ENCODE data around the gene CAB39L.

Gene CAB39L

GRCh38 chr13:49305792-49306425, 138.0 kb downstream of the CAB39L start:
- no peak overlapping the region for H3K23ac ChIP-seq (ENCODE audit: low read length)
- peaks cover 5 to 10% of the 10 kb centered on the region in 2 experiments for H3K36me3 ChIP-seq (ENCODE audit: control insufficient read depth in 1 of 2, insufficient read depth in 2 of 2, low read length in 2 of 2)
- DNase-seq, result no peak
- H2AFZ ChIP-seq (ENCODE audit: insufficient read depth, low read length, poor library complexity), result no peak overlapping the region
- H3K9me3 ChIP-seq (ENCODE audit: insufficient read depth, low read depth, low read length), result no peaks in the 10 kb centered on the region
- no peak overlapping the region for H2BK12ac ChIP-seq (ENCODE audit: low read length)
- no peak overlapping the region for H3K4me2 ChIP-seq (ENCODE audit: low read length)
- no peak overlapping the region for H2BK5ac ChIP-seq (ENCODE audit: low read depth, low read length, poor library complexity)
- no peaks in the 10 kb centered on the region for H3K79me2 ChIP-seq (ENCODE audit: control insufficient read depth, insufficient read depth, low read length, poor library complexity)
- H4K91ac ChIP-seq (ENCODE audit: low read depth, low read length), result no peak overlapping the region
- no CpG with 5 or more reads among the region's 15 CpGs for WGBS (ENCODE audit: extremely low coverage, insufficient coverage, insufficient read length)
- no peak overlapping the region for H3K18ac ChIP-seq (ENCODE audit: low read length)
- H3K4me3 ChIP-seq (ENCODE audit: low read depth, low read length), result no peak overlapping the region
- H2BK120ac ChIP-seq (ENCODE audit: insufficient read depth, low read length, poor library complexity), result no peak overlapping the region
- H3K27me3 ChIP-seq (ENCODE audit: insufficient read depth, low read length), result no peaks in the 10 kb centered on the region
- peaks cover 5% of the 10 kb centered on the region for H3K79me1 ChIP-seq (ENCODE audit: low read length)
- no peak overlapping the region for H2AK5ac ChIP-seq (ENCODE audit: low read length)
- H3K4ac ChIP-seq (ENCODE audit: low read depth, low read length), result no peak overlapping the region
- no peak overlapping the region for H4K8ac ChIP-seq (ENCODE audit: low read depth, low read length)
- H4K12ac ChIP-seq (ENCODE audit: low read depth, low read length), result no peak overlapping the region
- H3K4me1 ChIP-seq (ENCODE audit: control insufficient read depth in 1 of 2, insufficient read depth in 2 of 2, low read length in 2 of 2), result peaks cover 6 to 7% of the 10 kb centered on the region in 2 experiments
- no peak overlapping the region for H3K27ac ChIP-seq (ENCODE audit: low read depth, low read length)
- H3K9ac ChIP-seq (ENCODE audit: low read length), result no peak overlapping the region
- no peak overlapping the region for H3K14ac ChIP-seq (ENCODE audit: low read length)

GRCh38 chr13:49304763-49305700, 138.8 kb downstream of the CAB39L start:
- no peak overlapping the region for H3K23ac ChIP-seq (ENCODE audit: low read length)
- H3K18ac ChIP-seq (ENCODE audit: low read length), result no peak overlapping the region
- no peak overlapping the region for H2BK12ac ChIP-seq (ENCODE audit: low read length)
- no peak overlapping the region for H3K4ac ChIP-seq (ENCODE audit: low read depth, low read length)
- H4K8ac ChIP-seq (ENCODE audit: low read depth, low read length), result no peak overlapping the region
- H3K27me3 ChIP-seq (ENCODE audit: insufficient read depth, low read length), result no peaks in the 10 kb centered on the region
- no peaks in the 10 kb centered on the region for H3K79me2 ChIP-seq (ENCODE audit: control insufficient read depth, insufficient read depth, low read length, poor library complexity)
- H3K4me1 ChIP-seq (ENCODE audit: control insufficient read depth in 1 of 2, insufficient read depth in 2 of 2, low read length in 2 of 2), result peaks cover 6 to 7% of the 10 kb centered on the region in 2 experiments
- H2BK120ac ChIP-seq (ENCODE audit: insufficient read depth, low read length, poor library complexity), result no peak overlapping the region
- H3K14ac ChIP-seq (ENCODE audit: low read length), result no peak overlapping the region
- H3K4me2 ChIP-seq (ENCODE audit: low read length), result no peak overlapping the region
- WGBS (ENCODE audit: extremely low coverage, insufficient coverage, insufficient read length), result no CpG with 5 or more reads among the region's 25 CpGs
- no peak overlapping the region for H2AFZ ChIP-seq (ENCODE audit: insufficient read depth, low read length, poor library complexity)
- H2AK5ac ChIP-seq (ENCODE audit: low read length), result no peak overlapping the region
- no peak overlapping the region for H2BK5ac ChIP-seq (ENCODE audit: low read depth, low read length, poor library complexity)
- H3K9ac ChIP-seq (ENCODE audit: low read length), result no peak overlapping the region
- H3K36me3 ChIP-seq (ENCODE audit: control insufficient read depth in 1 of 2, insufficient read depth in 2 of 2, low read length in 2 of 2), result peaks cover 2 to 5% of the 10 kb centered on the region in 2 experiments
- H3K9me3 ChIP-seq (ENCODE audit: insufficient read depth, low read depth, low read length), result no peaks in the 10 kb centered on the region
- no peak overlapping the region for H4K12ac ChIP-seq (ENCODE audit: low read depth, low read length)
- H4K91ac ChIP-seq (ENCODE audit: low read depth, low read length), result no peak overlapping the region
- H3K4me3 ChIP-seq (ENCODE audit: low read depth, low read length), result no peak overlapping the region
- DNase-seq, result no peak
- peaks cover 5% of the 10 kb centered on the region for H3K79me1 ChIP-seq (ENCODE audit: low read length)
- H3K27ac ChIP-seq (ENCODE audit: low read depth, low read length), result no peak overlapping the region

- Histone ChIP-seq H3K18ac (ENCODE audit: low read length) (no peak overlapping the region), H2AK5ac (ENCODE audit: low read length) (no peak overlapping the region), H3K27ac (ENCODE audit: low read depth, low read length) (no peak overlapping the region), H3K4me1 (ENCODE audit: control insufficient read depth in 1 of 2, insufficient read depth in 2 of 2, low read length in 2 of 2) (peaks cover 6 to 7% of the 10 kb centered on the region in 2 experiments), H3K4ac (ENCODE audit: low read depth, low read length) (no peak overlapping the region), H3K27me3 (ENCODE audit: insufficient read depth, low read length) (no peaks in the 10 kb centered on the region), H3K9ac (ENCODE audit: low read length) (no peak overlapping the region), H3K79me1 (ENCODE audit: low read length) (peaks cover 5% of the 10 kb centered on the region), H3K36me3 (ENCODE audit: control insufficient read depth in 1 of 2, insufficient read depth in 2 of 2, low read length in 2 of 2) (peaks cover 0 to 2% of the 10 kb centered on the region in 2 experiments), H3K4me3 (ENCODE audit: low read depth, low read length) (no peak overlapping the region), H2BK12ac (ENCODE audit: low read length) (no peak overlapping the region), H3K14ac (ENCODE audit: low read length) (no peak overlapping the region), H3K79me2 (ENCODE audit: control insufficient read depth, insufficient read depth, low read length, poor library complexity) (no peaks in the 10 kb centered on the region), H3K9me3 (ENCODE audit: insufficient read depth, low read depth, low read length) (no peaks in the 10 kb centered on the region), H2BK120ac (ENCODE audit: insufficient read depth, low read length, poor library complexity) (no peak overlapping the region), H3K23ac (ENCODE audit: low read length) (no peak overlapping the region), H2AFZ (ENCODE audit: insufficient read depth, low read length, poor library complexity) (no peak overlapping the region), H4K91ac (ENCODE audit: low read depth, low read length) (no peak overlapping the region), H3K4me2 (ENCODE audit: low read length) (no peak overlapping the region), H4K12ac (ENCODE audit: low read depth, low read length) (no peak overlapping the region), H4K8ac (ENCODE audit: low read depth, low read length) (no peak overlapping the region), H2BK5ac (ENCODE audit: low read depth, low read length, poor library complexity) (no peak overlapping the region)
- no CpG with 5 or more reads among the region's 12 CpGs for WGBS (ENCODE audit: extremely low coverage, insufficient coverage, insufficient read length)
- DNase-seq, result no peak
These were observed 139.5 kb downstream of the CAB39L start for GRCh38 chr13:49304356-49304755.

GRCh38 chr13:49303533-49304252, 140.2 kb downstream of the CAB39L start:
- peaks cover 5 to 6% of the 10 kb centered on the region in 2 experiments for H3K4me1 ChIP-seq (ENCODE audit: control insufficient read depth in 1 of 2, insufficient read depth in 2 of 2, low read length in 2 of 2)
- H2BK120ac ChIP-seq (ENCODE audit: insufficient read depth, low read length, poor library complexity), result no peak overlapping the region
- no CpG with 5 or more reads among the region's 11 CpGs for WGBS (ENCODE audit: extremely low coverage, insufficient coverage, insufficient read length)
- H4K12ac ChIP-seq (ENCODE audit: low read depth, low read length), result no peak overlapping the region
- H4K8ac ChIP-seq (ENCODE audit: low read depth, low read length), result no peak overlapping the region
- H3K4ac ChIP-seq (ENCODE audit: low read depth, low read length), result no peak overlapping the region
- H3K23ac ChIP-seq (ENCODE audit: low read length), result no peak overlapping the region
- no peak for DNase-seq
- H3K36me3 ChIP-seq (ENCODE audit: control insufficient read depth in 1 of 2, insufficient read depth in 2 of 2, low read length in 2 of 2), result peaks cover 0 to 2% of the 10 kb centered on the region in 2 experiments
- H3K9ac ChIP-seq (ENCODE audit: low read length), result no peak overlapping the region
- H2AFZ ChIP-seq (ENCODE audit: insufficient read depth, low read length, poor library complexity), result no peak overlapping the region
- no peaks in the 10 kb centered on the region for H3K79me2 ChIP-seq (ENCODE audit: control insufficient read depth, insufficient read depth, low read length, poor library complexity)
- no peak overlapping the region for H3K4me3 ChIP-seq (ENCODE audit: low read depth, low read length)
- no peaks in the 10 kb centered on the region for H3K27me3 ChIP-seq (ENCODE audit: insufficient read depth, low read length)
- no peak overlapping the region for H4K91ac ChIP-seq (ENCODE audit: low read depth, low read length)
- no peak overlapping the region for H3K4me2 ChIP-seq (ENCODE audit: low read length)
- no peak overlapping the region for H3K18ac ChIP-seq (ENCODE audit: low read length)
- H2BK12ac ChIP-seq (ENCODE audit: low read length), result no peak overlapping the region
- no peak overlapping the region for H2BK5ac ChIP-seq (ENCODE audit: low read depth, low read length, poor library complexity)
- H3K79me1 ChIP-seq (ENCODE audit: low read length), result peaks cover 3% of the 10 kb centered on the region
- no peak overlapping the region for H2AK5ac ChIP-seq (ENCODE audit: low read length)
- H3K14ac ChIP-seq (ENCODE audit: low read length), result no peak overlapping the region
- H3K27ac ChIP-seq (ENCODE audit: low read depth, low read length), result no peak overlapping the region
- H3K9me3 ChIP-seq (ENCODE audit: insufficient read depth, low read depth, low read length), result no peaks in the 10 kb centered on the region

All from trophoblast cell (in vitro differentiated cells and primary cell).